GM18861 (cell line): ENCODE results near the gene CMKLR1.

ENCODE experiments used
- ATAC-seq: cut with Tn5 transposase; IDR thresholded peaks from one replicate; pipeline ENCODE4 v1.9.1; 2021; ENCODE audit not compliant: unreplicated experiment

CMKLR1 gene, protein sequence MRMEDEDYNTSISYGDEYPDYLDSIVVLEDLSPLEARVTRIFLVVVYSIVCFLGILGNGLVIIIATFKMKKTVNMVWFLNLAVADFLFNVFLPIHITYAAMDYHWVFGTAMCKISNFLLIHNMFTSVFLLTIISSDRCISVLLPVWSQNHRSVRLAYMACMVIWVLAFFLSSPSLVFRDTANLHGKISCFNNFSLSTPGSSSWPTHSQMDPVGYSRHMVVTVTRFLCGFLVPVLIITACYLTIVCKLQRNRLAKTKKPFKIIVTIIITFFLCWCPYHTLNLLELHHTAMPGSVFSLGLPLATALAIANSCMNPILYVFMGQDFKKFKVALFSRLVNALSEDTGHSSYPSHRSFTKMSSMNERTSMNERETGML

DNA sequence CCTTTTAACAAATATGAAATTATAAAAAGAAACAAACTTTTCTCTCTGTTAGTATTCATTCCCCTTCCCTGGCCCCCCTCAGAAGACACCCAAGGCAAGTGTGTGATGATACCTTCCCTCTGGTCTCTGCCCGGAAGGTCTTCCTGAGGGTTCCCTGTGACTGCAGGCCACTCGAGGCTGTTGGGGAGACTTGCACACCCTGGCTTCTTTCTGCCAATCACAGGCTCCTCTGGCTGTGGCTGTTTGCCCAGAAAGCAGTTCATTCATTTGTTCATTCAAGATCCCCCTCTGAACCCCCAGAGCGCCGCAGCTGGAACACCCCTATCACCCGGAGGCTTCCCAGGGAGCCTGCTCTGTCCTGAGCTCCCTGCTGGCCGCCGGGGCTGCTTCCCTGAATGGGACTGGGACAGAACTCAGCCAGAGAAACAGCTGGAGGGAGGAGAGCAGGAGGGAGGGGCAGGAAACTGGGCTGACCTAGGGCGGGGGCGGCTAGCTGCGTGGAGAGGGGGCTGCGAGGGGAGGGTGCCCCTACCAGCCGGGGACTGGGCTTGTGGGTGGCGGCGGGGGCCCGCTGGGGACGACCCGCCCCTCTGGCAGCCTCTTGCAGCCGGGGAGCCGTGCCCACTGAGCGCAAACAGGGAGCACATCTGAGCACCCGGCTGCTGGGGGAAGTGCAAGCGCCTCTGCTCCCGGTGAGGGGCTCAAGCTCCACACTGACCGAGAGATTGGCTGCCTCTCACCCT, at the start of gene CMKLR1:
TSS of gene CMKLR1 (minus strand) at position 397 of the 743 bp plus-strand sequence. CDS start 45,720 bp downstream, outside the sequence.
- no peak for ATAC-seq

DNA sequence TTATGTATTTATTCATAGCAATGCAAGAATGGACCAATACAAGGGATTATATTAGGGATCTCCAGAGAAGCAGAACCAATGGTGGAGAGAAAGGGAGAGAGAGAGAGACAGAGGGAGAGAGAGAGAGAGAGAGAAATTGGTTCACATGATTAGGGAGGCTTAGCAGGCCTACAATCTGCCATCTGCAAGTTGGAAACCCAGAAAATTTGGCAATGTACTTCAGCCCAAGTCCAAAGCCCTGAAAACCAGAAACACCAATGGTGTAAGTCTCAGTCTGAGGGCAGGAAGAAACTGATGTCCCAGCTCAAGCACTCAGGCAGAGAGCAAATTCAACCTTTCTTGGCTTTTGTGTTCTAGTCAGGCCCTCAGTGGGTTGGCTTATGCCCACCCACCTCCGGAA, 48.7 kb upstream of the CMKLR1 start:
- ATAC-seq: no peak

DNA sequence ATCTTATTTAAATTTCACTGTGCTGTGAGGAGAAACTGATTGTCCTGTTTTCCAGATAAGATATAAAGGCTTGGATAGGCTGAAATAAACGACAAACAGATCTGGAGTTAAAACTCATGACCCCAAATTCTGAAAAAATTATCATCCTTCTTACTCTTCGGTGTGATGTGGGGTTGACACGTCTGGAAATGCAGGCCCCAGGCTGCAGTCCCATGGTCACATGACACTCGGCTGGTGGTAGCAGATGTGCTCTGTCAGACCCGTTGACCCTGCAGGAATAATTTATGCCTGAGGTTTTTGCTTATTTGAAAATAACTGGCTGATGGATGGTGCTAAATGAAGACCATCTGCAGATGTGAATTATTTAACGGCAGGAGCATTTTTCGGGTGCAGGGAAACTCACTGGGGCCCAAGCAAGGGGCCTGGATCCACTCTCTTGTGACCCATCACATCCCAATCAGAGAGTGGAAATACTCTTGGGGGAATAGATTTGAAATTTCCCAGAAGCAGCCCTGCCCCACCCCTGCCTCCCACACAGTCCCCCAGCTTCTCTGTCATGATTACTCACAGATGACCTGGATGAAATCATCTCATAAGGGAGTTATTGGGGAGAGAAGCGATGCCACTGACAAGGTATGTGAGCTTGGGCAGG, 47.7 kb upstream of the CMKLR1 start:
- no peak for ATAC-seq

DNA sequence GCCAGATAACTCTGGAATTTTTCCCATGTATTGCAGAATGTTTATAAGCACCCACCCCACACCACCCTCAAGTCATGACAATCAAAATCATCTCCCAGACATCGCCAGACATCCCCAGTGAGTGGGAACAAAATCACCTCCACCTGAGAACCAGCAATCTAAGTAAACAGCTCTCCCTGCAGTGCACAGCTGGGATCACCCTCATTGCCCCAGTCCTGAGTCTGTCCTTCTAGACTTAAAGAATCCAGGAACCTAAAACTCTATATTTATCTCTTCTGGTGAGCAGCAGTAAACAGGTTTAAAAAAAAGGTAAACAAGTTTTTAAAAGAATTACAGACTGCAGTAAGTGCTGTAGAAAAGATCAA, 43.3 kb upstream of the CMKLR1 start:
- no peak for ATAC-seq

DNA sequence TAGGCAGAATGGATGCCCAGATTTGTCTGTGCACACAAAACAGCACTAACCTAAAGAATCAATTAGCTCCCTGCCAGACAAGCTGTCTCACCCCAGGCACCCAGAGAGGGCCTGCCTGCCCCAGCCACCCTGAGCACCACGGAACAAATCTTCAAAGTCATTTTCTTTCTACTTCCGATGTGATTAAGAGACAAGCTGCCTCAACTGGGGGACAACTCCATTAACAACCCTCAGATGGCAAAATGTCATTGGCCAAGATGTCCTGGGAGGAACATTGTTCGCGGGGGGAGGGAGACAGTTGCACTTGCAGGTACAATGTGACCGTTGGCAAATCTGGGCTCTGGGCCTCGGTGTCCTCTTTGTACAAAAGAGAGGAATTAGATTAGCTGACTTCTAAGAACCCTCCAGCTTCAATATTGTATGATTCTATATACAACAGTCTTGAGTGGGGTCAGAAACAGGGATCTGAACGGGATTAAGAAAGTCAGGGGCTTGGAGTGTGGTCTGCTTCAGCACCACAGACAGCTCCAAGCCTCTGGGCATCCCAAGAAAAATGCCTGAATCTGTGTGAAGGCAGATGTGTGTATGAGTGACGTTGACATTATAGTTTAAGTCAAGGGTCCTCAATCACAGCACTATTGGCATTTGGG, 42.8 kb upstream of the CMKLR1 start:
- no peak for ATAC-seq

DNA sequence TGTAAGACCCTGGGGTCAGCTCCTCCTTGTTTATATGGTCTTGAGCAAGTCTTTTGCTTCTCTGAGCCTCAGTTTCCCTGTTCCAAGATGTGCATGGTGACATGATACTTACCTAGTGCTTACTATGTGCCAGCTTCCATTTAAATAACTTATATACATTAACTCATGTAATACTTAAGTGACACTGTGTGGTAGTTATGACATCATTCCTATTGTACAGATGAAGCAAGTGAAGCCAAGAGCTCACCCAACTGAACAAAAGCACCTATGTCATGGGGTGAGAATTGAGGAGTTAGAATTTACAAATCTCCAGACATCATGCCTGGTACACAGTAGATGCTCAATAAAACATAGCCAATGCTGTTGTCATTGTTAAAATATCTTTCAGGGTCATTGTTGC, 41.3 kb upstream of the CMKLR1 start:
- no peak for ATAC-seq

DNA sequence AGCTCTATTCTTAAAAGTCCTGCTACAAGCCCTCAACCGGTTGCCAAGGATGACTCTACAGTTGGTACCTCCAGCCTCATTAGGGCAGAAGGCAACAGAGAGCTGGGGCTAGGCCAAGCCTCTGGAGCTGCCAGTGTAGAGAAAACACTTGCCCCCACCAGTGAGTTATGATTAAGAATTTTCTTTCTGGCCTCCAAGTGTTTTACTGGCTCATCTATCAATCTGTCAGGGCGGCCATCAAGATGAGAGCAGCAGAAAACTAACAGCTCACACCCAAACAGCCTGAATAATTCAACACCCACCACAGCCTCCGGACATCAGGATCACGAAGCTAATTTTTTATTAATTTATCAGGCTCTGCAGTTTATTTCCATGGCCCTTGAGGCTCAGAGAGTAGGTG, 40.7 kb upstream of the CMKLR1 start:
- no peak for ATAC-seq

DNA sequence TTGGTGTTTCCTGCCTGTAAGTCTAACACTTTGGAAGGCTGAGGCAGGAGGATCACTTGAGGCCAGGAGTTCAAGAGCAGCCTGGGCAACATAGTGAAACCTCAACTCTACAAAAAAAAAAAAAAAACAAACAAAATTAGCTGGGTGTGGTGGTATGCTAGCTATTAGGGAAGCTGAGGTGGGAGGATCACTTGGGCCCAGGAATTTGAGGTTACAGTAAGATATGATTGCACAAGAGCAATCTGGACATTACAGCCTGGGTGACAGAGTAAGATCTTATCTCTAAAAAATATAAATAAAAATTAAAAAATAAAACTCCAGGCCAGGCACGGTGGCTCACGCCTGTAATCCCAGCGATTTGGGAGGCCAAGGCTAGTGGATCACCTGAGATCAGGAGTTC, 39.8 kb upstream of the CMKLR1 start:
- ATAC-seq: no peak

DNA sequence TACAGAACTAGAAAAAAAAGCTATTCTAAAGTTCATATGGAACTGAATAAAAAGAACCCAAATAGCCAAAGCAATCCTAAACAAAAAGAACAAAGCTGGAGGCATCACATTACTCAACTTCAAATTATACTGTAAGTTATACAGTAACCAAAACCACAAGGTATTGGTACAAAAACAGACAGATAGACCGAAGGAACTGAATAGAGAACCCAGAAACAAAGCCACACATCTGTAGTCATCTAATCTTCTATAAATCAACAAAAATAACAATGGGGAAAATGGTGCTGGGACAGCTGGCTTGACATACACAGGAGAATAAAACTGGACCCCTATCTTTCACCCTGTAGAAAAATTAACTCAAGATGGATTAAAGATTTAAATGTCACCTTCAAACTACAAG, 38.1 kb upstream of the CMKLR1 start:
- no peak for ATAC-seq

DNA sequence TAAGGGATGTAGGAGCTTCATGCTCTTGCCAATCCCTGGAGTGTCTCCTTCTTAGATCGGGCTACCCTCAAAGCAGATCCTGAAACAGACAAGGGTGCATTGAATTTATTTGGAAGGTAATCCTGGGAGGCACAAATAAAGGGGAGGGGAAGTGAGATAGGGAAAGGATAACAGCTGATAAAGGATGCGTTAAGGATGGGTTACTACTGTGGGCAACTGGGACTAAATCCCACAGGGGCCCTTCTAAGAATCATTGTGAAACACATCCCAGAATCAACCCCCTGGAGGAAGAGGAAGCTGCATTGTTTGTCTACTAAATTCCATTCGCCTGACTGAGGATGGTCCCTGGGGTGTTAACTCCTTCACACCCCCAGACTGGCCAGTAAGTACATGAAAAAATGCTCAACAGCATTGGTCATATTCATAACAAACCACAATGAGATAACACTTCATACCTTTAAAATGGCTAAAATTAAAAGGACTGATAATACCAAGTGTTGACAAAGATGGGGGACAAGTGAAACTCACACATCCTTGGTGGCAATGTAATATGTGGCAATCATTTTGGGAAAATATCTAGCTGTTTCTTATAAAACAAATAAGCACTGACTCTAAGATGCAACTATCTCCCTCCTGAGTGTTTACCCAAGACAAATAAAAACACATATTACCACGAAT, 37.0 kb upstream of the CMKLR1 start:
- no peak for ATAC-seq

DNA sequence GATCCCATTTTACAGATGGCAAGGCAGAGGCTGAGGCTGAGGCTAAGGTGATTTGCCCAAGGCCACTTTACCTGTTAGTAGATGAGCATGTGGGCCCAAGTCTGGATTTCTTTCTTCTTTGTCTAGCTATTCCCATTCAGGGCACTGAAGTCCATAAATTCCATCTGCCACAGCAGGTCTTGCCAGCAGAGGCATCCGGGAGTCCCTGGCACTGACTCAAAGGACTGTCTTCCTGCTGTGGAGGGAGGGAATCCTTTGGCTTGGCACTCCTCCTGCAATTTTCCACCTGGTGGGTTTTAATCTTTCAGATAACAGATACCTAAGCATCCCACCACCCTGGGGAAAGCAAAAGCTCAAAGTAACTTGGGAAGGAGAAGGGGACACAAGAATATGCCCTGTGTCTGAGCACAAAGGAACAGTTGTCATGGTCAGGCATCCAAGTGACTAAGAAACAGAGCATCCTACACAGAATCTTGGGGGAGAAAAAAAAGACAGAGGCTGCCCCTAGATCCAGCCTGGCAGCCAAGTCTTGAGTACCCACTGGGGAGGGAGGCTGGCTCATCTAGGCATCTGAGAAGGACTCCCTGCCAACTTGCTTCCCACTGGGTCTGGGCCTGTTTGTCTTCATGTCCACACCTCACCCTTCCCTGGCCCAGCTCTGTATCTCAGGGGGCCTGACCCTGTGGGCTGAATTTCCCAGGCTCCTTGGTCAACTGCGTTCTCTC, 35.6 kb upstream of the CMKLR1 start:
- no peak for ATAC-seq

DNA sequence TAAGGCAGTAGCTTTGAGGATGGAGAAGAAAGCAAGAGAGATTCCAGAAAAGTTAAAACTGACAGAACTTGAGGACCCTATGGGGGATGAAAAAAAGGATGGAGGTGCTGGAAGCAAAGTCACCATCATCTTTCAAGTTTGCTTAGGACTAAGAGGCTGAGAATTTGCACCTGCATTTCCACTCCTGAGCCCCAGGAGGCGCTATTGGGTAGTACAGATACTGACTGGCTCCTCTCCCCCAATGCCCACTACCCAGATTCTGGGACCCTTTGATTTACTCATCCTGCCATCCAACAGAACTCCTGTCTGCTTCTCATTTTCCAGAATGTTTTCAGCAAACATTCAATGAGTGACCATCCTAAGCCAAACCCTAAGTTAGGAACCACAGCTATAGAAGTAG, 34.0 kb upstream of the CMKLR1 start:
- ATAC-seq: no peak

DNA sequence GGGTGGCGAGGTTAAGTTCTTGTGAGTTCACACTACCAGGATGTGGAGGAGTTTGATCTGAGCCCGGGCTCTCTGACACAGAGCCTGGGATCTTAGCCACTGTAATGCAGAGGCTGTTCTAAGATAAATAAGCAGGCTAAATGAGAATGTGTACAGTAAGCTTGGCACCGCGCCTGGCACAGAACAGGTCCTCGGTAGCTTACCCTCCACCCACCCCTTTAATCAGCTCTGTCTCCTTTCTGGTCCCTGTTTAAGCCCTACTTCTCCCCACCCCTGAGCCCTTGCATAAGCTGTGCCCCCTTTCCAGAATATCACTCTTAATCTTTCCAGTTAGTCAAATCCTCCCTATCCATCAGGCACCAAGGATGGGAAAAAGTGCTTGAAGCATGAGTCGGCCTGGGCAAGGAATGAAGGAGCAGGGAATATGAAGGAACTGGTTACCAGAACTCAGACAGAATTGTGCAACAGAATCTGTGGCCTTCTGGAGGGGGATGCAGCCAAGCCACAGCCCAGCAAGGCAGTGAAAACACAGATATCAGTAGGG, 32.8 kb upstream of the CMKLR1 start:
- no peak for ATAC-seq

DNA sequence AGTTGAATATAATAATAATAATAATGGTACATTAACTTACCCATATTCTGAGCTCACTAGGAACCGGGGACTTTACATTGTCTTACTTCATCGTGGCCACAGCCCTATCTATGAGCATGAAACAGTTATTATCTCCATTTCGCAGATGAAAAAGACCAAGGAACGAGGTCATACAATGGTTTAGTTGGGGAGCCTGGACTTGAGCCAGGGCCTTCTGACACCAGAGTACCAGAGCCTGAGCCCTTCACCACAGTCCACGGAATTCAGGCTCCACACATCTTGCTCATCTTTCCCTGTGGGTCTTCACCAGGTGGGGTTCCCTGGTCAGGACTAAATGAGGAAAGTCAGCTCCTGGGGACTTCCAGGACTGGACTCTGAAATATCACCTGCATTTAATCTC, 31.3 kb upstream of the CMKLR1 start:
- ATAC-seq: no peak

DNA sequence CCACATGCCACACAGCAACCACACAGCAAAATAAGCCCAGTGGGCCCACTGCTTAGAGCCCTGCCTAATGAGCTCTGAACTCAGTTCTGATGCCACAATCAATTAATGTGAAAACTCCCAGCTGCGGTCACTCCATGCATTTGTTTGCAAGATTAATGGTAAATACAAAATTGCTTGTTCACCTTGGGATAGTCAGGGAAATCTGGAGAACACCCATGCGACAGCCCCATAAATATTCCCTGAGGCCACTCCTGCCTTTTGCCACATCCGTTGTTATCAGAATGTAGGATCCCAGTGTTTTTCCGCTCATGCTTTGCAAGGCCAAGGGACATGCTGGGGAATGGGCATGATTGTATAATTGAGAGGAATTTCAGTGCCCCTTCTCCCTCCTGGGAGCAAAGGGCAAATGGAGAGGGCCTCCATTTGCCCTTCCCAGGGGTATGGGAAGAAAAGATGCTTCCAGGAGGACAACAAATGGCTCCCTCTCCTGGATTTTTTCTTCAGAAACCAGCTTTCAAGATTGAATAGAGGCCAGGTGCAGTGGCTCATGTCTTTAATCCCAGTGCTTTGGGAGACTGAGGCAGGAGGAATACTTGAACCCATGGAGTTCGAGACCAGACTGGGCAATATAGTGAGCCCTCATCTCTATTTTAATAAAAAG, 30.8 kb upstream of the CMKLR1 start:
- no peak for ATAC-seq

DNA sequence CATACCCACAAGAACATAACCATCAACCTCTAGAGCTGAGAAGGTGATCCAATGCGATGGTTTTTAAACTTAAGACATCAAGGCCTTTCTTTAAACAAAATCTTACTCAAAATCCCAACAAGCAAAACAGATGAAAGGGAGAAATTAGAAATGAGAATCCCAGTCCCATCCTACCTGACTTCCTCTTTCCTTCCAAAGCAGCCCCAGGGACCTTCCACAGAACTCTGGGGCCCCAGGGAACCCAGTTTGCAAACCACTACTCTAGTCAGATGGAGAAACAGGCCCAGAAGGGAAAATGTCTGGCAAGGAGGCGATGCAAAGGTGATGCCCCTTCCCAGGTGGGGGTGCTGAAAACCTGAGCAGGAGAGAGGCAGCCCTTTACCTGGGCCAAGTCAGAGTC, 29.0 kb upstream of the CMKLR1 start:
- no peak for ATAC-seq

DNA sequence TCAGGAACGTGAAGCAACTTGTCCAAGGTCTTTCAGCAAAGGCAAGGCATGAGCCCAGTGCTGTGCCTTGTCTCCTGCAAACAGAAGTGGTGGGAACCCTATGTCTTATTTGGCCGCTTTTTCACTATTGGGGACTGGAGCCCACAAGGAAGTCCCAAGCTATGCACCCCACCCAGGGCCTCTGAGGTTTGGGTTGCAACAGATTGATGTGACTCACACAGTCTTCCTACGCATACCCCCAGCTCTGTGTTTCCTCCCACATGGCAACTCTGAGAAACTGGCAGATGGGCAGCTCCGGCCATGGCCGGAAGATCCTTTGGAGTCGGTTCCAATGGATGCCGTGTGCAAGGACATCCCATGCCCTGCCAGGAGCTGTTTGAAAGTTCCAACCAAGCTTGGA, 28.3 kb upstream of the CMKLR1 start:
- no peak for ATAC-seq

DNA sequence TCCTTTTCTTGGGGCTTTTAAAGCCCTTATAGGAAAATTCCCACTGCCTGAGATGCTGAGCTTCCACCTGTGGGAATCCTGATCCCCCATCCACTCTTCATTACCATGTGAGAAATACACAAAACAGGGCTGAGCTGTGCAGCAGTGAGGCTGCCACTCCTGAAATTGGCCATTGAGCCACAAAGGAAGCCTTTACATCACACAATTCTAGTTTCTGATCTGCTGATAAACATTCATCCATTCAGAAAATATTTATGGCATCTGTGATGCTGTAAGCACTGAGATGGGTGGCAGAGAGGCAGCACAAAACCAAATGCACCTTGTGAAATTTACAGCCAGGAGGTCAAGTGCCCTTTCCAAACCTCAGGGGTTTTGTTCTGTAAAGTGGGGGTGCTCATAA, 26.2 kb upstream of the CMKLR1 start:
- no peak for ATAC-seq

DNA sequence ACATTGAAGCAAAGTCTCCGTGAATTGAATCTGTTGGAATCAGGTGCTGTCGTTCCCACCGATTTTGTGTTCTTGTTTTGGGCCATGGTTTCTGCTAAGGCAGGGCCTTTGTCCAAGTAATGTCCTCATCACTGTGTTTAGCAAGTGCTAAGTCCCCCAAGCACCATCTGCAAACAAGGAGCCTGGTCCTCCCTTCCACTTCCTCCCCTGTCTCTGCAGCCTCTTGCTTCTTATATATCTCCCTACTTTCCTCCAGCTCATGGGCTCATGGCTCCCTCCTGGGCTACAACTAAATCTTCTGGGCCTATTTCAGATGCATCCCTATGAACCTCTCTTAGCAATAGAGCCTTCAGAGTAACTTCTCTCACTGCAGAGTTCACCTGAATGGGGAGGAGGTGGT, 25.8 kb upstream of the CMKLR1 start:
- no peak for ATAC-seq

DNA sequence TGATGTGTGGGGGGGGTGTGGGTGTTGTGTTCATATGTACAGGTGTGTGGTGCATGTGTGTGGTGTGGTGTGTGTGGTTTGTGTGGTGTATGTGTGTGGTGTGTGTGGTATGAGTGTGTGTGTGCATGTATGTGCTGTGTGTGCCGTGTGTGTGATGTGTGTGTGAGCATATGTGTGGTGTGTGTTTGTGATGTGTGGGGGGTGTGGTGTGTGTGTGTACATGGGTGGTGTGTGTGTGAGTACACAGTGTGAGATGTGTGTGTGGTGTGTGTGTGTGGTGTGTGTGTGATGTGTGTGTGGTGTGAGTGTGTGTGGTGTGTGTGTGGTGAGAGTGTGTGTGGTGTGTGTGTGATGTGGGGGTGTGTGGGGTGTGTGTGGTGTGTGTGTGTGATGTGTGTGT, 24.5 kb upstream of the CMKLR1 start:
- ATAC-seq: no peak
